Common myeloid progenitor, CD34-positive (primary cell): ENCODE results near the gene LIPC.

Experiments used
- CTCF ChIA-PET: fragments of 350-600 bp; sonication (Branson Sonifier 250); formaldehyde crosslinking; loops from one replicate; lab custom pipeline; 2021; ENCODE audit warnings: antibody characterized with exemption; lab: Charles Lee
- POLR2A ChIA-PET: fragments of 350-600 bp; sonication (Branson Sonifier 250); formaldehyde crosslinking; loops from one replicate; lab custom pipeline; 2021; ENCODE audit warnings: antibody characterized with exemption; lab: Charles Lee
- DNase-seq, 3 donors: peaks; one replicate each; pipeline versions ENCODE4 v3.0.0 to v3.0.0-alpha.2; 2013
- H3K27ac ChIP-seq, 2 experiments: 1 replicate in 1 of 2; 2 replicates in 1 of 2; pipeline ENCODE4 v1.7.0; 2013; ENCODE audit warnings: inconsistent platforms in 2 of 2, low read length in 2 of 2, mild to moderate bottlenecking in 2 of 2, low read depth in 1 of 2, moderate library complexity in 1 of 2; ENCODE audit not compliant: severe bottlenecking in 2 of 2, insufficient read depth in 1 of 2, poor library complexity in 1 of 2
- H3K27me3 ChIP-seq, 5 experiments: replicated peaks in 2 of 5; 1 replicate in 3 of 5; 2 replicates in 2 of 5; pipeline versions ENCODE4 v1.6.1 to v1.7.0; 2013; ENCODE audit warnings: low read length in 4 of 5, mild to moderate bottlenecking in 2 of 5, moderate library complexity in 2 of 5, inconsistent platforms in 1 of 5; ENCODE audit not compliant: insufficient read depth in 5 of 5, control insufficient read depth in 4 of 5
- H3K36me3 ChIP-seq, 4 experiments: 1 replicate in 2 of 4; 2 replicates in 2 of 4; pipeline versions ENCODE4 v1.6.1 to v1.7.0; 2013; ENCODE audit warnings: low read length in 3 of 4, control low read depth in 1 of 4, mild to moderate bottlenecking in 1 of 4; ENCODE audit not compliant: control insufficient read depth in 4 of 4, insufficient read depth in 4 of 4
- H3K4me1 ChIP-seq, 4 experiments: 1 replicate in 3 of 4; 2 replicates in 1 of 4; pipeline versions ENCODE4 v1.6.1 to v1.7.1; 2013; ENCODE audit warnings: low read length in 3 of 4, mild to moderate bottlenecking in 3 of 4, control low read depth in 1 of 4, inconsistent platforms in 1 of 4, moderate library complexity in 1 of 4; ENCODE audit not compliant: control insufficient read depth in 4 of 4, insufficient read depth in 4 of 4; ENCODE audit errors: control extremely low read depth in 1 of 4
- H3K4me3 ChIP-seq, 7 experiments: 1 replicate in 4 of 7; 2 replicates in 3 of 7; pipeline versions ENCODE4 v1.5.1 to v1.7.0; 2013; ENCODE audit warnings: mild to moderate bottlenecking in 7 of 7, low read length in 6 of 7, moderate library complexity in 6 of 7, inconsistent platforms in 2 of 7, low read depth in 2 of 7, control low read depth in 1 of 7; ENCODE audit not compliant: insufficient read depth in 4 of 7, control insufficient read depth in 1 of 7; ENCODE audit errors: extremely low read depth in 1 of 7
- H3K9me3 ChIP-seq, 5 experiments: 1 replicate in 4 of 5; 2 replicates in 1 of 5; pipeline versions ENCODE4 v1.6.1 to v1.7.1; 2013; ENCODE audit warnings: low read length in 4 of 5, mild to moderate bottlenecking in 2 of 5, inconsistent platforms in 1 of 5, low read depth in 1 of 5, moderate library complexity in 1 of 5; ENCODE audit not compliant: control insufficient read depth in 4 of 5, insufficient read depth in 2 of 5; ENCODE audit errors: control extremely low read depth in 1 of 5
- whole genome bisulfite sequencing: methylation state at CpG from one replicate; pipeline ENCODE4 v1.1.5; 2013; ENCODE audit not compliant: insufficient coverage; 5-methylcytosine and 5-hydroxymethylcytosine counted together

Gene LIPC

DNA sequence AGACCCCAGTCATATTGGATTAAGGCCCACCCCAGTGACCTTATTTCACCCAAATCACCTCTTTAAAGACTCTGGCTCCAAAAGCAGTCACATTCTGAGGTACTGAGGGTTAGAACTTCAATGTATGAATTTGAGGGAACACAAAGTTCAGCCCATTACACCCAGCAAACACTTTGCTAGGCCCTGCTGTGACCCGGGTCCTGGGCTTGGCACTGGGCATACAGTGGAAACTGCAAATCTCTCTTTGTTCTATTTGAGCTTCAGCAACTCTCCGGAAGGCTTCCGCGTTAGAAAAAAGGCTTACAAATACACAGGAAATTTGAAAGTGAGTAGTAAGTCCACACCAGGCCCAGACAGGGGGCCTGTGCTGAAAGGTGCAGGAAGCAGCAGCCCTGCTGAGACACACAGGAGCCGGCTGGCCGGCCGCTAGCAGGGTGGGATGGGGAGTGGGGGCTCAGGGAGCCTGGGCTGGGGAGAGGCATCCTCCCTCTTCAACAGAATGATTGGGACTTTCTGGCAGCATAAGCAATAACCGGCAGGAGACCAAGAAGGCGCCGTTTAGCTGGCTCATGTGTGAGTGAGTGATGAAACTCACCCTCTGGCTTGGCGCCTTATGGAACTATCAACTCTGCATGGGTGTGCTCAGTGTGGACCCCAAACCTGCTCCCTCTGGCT, 13.0 kb downstream of the LIPC start:
- ChIA-PET POLR2A (no interaction called here), CTCF (no interaction called here)
- H3K27ac ChIP-seq = no peak overlapping the region
- WGBS = 91% methylated on average over 5 of the region's 11 CpGs
- no peaks in the 10 kb centered on the region for H3K36me3 ChIP-seq
- no peak for DNase-seq
- H3K4me1 ChIP-seq = peaks cover 0 to 10% (median 3%) of the 10 kb centered on the region in 4 experiments
- H3K9me3 ChIP-seq = no peaks in the 10 kb centered on the region
- H3K27me3 ChIP-seq = no peaks in the 10 kb centered on the region
- no peak overlapping the region for H3K4me3 ChIP-seq

DNA sequence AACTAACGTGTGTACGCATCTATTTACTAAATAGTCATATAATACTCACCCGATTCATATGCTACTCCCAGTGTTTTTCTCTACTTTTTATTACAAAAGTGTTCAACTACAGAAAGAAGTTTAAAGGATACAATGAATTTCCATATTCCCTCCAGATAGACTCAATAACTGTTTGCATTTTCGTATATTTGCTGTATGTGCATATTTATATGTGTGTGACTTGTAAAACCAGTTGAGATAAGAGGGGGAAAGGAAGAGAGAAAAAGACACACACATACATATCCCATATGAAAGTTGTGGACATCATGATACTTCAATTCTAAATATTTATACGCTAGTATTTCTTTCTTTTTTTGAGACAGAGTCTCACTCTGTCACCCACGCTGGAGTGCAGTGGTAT, 14.1 kb downstream of the LIPC start:
- Histone ChIP-seq H3K4me1 (peaks cover 0 to 10% (median 3%) of the 10 kb centered on the region in 4 experiments), H3K9me3 (no peaks in the 10 kb centered on the region), H3K4me3 (no peak overlapping the region), H3K27me3 (no peaks in the 10 kb centered on the region), H3K27ac (no peak overlapping the region), H3K36me3 (no peaks in the 10 kb centered on the region)
- DNase-seq = no peak
- 93% methylated on average over 5 of the region's 6 CpGs for WGBS
- CTCF ChIA-PET = no interaction called here
- POLR2A ChIA-PET = no interaction called here

DNA sequence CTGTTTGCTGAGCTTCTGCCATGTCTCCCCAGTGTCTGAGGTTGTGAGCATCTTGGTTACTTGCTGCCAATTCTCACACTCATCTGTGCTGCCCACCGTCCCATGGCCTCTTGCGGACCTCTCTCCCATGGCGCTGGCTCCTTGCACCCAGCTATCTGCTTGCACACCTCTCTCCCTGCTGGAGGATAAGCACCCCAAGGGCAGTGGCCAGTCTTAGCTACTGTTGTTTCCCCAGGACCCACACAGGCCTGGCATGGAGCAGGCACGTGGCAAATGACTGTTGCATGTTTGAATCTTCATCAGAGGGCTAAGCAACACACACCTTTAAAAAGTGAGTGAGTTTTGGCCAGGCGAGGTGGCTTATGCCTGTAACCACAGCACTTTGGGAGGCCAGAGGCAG, 14.7 kb downstream of the LIPC start:
- no peak overlapping the region for H3K4me3 ChIP-seq
- no peak for DNase-seq
- H3K9me3 ChIP-seq = no peaks in the 10 kb centered on the region
- no peaks in the 10 kb centered on the region for H3K36me3 ChIP-seq
- no peak overlapping the region for H3K27ac ChIP-seq
- no peaks in the 10 kb centered on the region for H3K27me3 ChIP-seq
- ChIA-PET CTCF (no interaction called here), POLR2A (no interaction called here)
- WGBS = 97% methylated on average over 4 of the region's 5 CpGs
- peaks cover 0 to 10% (median 5%) of the 10 kb centered on the region in 4 experiments for H3K4me1 ChIP-seq

DNA sequence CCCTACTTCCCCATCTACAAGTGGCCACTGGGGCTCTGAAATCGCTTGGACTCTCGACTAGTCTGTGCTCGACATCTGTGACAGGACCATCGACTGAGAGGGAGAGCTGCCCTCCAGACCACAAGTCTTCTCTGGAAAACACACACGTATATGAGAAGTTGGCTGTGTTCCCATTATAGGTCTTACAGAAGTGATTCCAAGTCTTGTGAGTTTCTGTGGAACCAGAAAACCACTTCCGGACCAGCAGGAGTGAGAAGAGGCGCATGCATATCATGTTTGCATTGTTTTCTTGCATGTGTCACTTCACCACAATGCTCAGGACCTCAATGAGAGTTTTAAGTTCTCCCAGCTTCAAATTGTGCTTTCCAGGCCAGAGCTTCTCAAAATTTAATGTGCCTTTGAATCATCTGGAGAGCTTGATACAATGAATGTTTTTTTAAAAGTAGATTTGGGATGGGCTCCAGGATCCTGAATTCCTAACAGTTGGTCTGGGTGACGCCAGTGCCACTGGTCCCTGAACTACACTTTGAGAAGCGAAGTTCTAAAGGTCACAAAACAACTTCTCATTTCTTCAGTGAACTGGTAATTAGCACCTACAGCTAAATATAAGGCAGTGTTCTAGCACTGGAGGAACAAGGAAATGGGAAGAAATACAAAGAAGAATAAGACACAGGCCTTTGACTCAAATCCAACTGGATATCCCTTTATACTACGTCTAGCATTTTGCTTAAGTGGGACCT, 15.7 kb downstream of the LIPC start:
- H3K36me3 ChIP-seq = no peaks in the 10 kb centered on the region
- ChIA-PET POLR2A (no interaction called here), CTCF (interaction anchor here (1.5 kb wide), 1 partner anchor 10 kb away, joined by 4 read pairs; no protein-coding TSS in a partner anchor)
- no peaks in the 10 kb centered on the region for H3K9me3 ChIP-seq
- no peaks in the 10 kb centered on the region for H3K27me3 ChIP-seq
- WGBS = 58% methylated on average over 8 of the region's 10 CpGs
- DNase-seq = peak; percentile 9 to 71 (median 56)
- no peak overlapping the region for H3K27ac ChIP-seq
- no peak overlapping the region for H3K4me3 ChIP-seq
- H3K4me1 ChIP-seq = peaks cover 0 to 16% (median 8%) of the 10 kb centered on the region in 4 experiments

DNA sequence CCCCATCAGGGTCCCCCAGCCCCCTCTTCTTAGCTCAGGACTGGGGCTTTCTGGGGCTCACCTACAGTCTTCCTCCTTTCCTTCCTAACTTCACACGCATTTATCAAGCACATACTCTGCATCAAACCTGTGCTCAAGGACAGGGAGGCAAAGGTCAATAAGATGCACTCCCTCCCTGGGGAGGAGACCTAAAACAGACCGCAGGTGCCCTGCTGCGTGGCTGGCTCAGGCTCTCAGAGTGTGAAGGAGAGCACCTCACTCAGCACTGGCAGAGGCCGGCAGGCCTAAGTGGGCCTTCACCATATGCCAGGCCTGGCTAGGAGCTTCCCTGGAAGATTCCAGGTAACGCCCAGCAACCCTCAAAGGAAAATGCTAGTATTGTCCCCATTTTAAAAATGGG, 16.5 kb downstream of the LIPC start:
- Histone ChIP-seq H3K4me3 (no peak overlapping the region), H3K4me1 (peaks cover 0 to 16% (median 8%) of the 10 kb centered on the region in 4 experiments), H3K27me3 (no peaks in the 10 kb centered on the region), H3K27ac (no peak overlapping the region), H3K9me3 (no peaks in the 10 kb centered on the region), H3K36me3 (no peaks in the 10 kb centered on the region)
- POLR2A ChIA-PET = no interaction called here
- DNase-seq = no peak
- CTCF ChIA-PET = interaction anchor here (1.5 kb wide), 1 partner anchor 11 kb away, joined by 4 read pairs; no protein-coding TSS in a partner anchor
- WGBS = 96% methylated on average over 4 of the region's 5 CpGs

DNA sequence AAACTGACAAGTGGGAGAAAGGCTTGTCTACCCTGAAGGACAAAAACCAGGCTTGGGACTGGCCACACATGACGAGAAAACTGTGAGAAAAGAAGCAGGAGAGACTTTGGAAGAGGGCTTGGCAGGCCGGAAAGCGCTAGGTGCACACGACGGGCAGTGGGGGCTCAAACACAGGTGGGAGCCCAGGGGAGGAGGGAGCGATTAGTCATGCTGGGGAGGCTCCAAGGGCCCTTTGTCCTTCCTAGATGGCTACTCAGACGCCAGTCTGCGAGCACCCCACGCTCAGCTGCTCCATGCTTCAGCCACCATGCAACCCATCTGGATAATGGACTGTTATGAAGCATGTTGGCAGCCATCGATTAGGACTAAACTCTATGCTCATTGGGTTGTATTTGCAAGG, 17.1 kb downstream of the LIPC start:
- ChIA-PET CTCF (no interaction called here), POLR2A (no interaction called here)
- Histone ChIP-seq H3K9me3 (no peaks in the 10 kb centered on the region), H3K4me3 (no peak overlapping the region), H3K27me3 (no peaks in the 10 kb centered on the region), H3K27ac (no peak overlapping the region), H3K36me3 (no peaks in the 10 kb centered on the region), H3K4me1 (peaks cover 0 to 16% (median 8%) of the 10 kb centered on the region in 4 experiments)
- 86% methylated on average over 9 of the region's 10 CpGs for WGBS
- DNase-seq = no peak

DNA sequence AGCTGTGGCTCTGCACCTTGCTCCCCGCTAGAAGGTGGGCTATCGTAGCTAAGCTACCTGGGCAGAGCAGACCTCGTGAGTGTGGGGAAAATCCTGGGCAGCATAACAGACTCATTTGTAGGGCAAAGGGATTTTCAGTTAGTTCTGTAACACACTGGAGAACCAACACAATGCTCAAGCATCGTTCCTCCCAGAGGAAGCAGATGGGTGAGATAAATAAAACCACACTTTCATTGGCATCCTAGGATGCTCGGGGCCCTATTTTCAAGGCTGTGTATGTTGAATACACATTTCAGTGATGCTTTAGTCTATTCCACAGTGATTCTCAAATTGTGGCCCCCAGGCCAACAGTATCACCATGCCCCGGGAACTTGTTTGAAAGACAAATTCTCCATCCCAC, 20.0 kb downstream of the LIPC start:
- CTCF ChIA-PET = no interaction called here
- peak; percentile 44 to 88 (median 81) for DNase-seq
- H3K9me3 ChIP-seq = no peaks in the 10 kb centered on the region
- H3K4me1 ChIP-seq = peaks cover 0 to 22% (median 11%) of the 10 kb centered on the region in 4 experiments
- no peak overlapping the region for H3K27ac ChIP-seq
- H3K27me3 ChIP-seq = no peaks in the 10 kb centered on the region
- H3K36me3 ChIP-seq = no peaks in the 10 kb centered on the region
- no peak overlapping the region for H3K4me3 ChIP-seq
- 20% methylated on average over 1 of the region's 6 CpGs for WGBS
- POLR2A ChIA-PET = no interaction called here
